Measurements from ENCODE around the gene TMTC1.

DNA sequence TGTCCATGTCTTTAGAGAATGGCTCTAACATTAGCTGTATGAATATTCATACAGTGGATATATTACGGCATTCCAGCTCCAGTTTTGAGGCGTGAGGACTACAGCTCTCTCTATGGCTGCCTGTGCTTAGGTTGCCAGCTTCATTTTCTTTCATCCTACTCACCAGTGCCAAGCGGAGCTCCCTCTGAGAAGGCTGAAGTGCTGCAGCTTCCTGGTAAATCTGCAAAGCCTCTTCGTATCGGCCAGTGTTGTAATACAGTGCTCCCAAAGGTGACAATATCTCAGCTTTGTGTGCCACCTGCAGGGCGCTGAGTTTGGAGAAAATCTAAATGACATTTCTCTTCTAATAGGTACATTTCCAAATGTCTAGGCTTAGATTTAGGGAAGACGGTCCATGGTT, 266.5 kb downstream of the TMTC1 start:
- TF ChIP-seq, protein P1, sequence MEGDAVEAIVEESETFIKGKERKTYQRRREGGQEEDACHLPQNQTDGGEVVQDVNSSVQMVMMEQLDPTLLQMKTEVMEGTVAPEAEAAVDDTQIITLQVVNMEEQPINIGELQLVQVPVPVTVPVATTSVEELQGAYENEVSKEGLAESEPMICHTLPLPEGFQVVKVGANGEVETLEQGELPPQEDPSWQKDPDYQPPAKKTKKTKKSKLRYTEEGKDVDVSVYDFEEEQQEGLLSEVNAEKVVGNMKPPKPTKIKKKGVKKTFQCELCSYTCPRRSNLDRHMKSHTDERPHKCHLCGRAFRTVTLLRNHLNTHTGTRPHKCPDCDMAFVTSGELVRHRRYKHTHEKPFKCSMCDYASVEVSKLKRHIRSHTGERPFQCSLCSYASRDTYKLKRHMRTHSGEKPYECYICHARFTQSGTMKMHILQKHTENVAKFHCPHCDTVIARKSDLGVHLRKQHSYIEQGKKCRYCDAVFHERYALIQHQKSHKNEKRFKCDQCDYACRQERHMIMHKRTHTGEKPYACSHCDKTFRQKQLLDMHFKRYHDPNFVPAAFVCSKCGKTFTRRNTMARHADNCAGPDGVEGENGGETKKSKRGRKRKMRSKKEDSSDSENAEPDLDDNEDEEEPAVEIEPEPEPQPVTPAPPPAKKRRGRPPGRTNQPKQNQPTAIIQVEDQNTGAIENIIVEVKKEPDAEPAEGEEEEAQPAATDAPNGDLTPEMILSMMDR (IDR thresholded peaks at IDR 0.05; ENCODE audit: low read depth, low read length), result peak; percentile 32
- no peak for TF ChIP-seq POLR2A (IDR thresholded peaks at IDR 0.05; ENCODE audit: extremely low read depth, insufficient read length)

All from NB4 (cell line).